NCI-H2227 (cell line): ENCODE data around the gene OMP.

Source experiments
- DNase-seq: peaks from one replicate; lab custom pipeline; 2025; ENCODE audit not compliant: unreplicated experiment; lab: John Stamatoyannopoulos, UW

OMP gene

GRCh38 chr11:77136784-77137420 is 34.3 kb downstream of the OMP start:
- DNase-seq: no peak

DNA sequence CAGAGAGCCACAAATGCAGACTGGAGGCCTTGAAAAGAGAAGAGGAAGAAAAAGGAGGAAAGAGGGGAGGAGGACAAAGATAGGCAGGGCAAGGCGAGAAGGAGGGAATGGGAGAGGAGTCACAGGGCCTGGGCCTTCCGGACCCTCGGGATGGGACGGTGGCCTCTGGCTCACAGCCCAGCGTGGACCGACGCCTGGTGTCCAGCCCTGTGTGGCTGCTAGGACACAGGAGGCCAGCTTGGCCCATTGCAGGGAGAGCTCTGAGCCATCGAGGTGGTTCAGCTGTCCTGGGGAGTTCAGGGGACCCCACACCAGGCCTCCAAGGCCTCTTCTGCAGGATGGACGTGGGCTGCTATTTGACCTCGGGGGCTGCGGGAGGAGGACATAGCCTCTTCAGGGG is 34.8 kb downstream of the OMP start:
- DNase-seq: no peak

DNA sequence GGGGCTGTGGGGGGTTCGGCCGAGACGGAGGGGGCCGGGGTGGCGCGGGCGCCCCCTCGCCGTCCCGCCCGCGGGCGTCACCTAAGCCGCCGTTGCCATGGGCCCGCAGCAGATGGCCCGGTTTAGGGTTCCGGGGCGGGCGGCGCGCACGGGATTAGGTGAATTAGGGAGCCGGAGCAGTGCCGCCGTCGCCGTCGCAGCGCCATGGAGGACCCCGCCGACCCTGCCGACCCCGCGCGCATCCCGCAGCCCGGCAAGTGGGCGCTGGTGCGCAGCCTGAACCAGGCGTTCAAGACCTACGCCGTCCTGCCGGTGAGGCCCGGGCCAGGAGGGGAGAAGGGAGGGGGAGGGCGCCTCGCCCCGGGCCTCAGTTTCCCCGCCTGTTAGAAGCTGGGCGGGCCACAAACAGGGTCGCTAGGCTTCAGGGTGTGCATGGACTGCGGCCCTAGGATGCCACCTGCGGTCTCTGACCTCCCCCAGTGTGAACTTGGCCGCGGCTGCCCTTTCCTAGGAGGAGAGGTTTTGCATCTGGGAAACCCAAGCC is 35.5 kb downstream of the OMP start:
- no peak for DNase-seq

GRCh38 chr11:77139201-77139600 is 36.6 kb downstream of the OMP start:
- no peak for DNase-seq

DNA sequence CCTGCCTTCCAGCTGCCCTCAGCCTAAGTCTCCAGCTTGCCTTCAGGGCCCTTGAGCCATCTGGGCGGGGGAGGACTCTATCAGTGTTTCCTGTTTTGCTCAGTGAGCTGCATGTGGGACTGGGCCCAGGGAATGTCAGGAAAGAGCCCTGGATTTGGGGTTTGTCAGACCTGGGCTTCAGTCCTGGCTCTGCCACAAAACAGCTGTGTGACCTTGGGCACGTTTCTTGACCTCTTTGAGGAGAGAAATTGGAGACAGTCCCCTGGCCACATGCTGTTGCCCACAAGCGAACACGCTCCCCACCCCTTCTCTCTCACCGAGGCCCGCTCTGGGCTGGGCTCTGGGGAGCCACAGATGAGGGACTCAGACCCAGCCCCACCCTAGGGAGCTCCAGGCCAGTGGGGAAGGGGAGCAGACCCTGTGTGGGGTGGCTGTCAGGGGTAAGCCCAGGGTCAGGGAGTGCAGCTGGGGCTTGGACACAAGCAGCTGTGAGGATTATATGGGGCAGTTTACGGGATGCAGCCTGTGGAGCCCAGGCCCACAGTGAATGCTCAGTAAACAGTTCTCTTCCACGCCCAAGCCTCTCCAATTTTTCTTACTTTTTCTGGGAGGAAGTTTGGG is 37.7 kb downstream of the OMP start:
- DNase-seq: no peak

GRCh38 chr11:77141034-77141433 is 38.4 kb downstream of the OMP start:
- DNase-seq: no peak

DNA sequence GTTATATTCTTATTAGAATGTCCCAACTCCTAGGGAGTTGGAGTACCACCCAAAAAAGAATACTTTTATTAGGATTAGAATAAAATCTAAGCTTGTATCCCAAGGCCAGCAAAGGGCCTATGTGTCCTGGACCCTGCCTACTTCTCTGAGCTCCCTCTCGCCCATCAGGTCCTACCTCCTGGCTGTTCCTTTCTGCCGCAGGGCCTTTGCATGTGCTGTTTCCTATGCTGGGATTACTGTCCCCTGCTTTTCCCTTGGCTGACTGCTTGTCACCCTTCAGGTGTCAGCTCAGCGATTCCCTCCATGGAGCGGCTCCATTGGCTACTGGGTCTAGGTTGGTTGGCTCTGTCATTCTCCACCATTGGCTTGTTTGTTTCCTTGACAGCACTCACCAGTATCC is 38.8 kb downstream of the OMP start:
- no peak for DNase-seq

- DNase-seq: no peak
Measured at GRCh38 chr11:77142091-77142975, 39.7 kb downstream of the OMP start.

GRCh38 chr11:77143405-77144020 is 40.9 kb downstream of the OMP start:
- DNase-seq: no peak

DNA sequence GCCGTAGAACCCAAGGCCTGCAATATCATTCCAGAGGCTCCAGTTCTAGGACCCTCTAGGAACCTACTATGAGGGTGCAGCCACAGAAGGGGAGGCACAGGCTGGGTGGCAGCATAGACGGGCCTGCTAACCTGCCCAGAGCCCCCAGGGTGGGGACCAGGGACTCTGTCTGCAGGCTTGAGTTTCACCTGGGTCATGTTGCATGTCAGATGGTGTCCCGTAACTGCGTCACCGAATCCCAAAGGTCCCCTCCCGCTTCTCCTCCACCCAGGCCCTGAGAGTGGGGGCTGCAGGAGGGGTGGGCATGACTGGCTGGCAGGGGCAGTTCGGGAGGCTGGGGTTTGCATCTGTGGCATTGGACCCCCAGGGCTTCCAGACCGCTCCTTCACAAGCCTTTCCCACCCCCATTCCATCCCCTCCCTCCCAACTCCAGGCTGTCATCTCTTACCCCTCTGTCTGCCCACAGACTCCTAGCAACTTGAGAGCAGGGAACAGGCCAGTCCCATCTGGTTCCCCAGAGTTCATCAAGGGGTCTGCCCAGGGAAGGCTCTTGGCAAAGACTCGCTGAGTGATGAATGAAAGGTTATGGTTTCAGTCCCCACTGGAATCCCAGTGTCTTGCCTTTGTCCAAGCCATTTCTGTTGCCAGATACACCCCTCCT is 41.7 kb downstream of the OMP start:
- no peak for DNase-seq

DNA sequence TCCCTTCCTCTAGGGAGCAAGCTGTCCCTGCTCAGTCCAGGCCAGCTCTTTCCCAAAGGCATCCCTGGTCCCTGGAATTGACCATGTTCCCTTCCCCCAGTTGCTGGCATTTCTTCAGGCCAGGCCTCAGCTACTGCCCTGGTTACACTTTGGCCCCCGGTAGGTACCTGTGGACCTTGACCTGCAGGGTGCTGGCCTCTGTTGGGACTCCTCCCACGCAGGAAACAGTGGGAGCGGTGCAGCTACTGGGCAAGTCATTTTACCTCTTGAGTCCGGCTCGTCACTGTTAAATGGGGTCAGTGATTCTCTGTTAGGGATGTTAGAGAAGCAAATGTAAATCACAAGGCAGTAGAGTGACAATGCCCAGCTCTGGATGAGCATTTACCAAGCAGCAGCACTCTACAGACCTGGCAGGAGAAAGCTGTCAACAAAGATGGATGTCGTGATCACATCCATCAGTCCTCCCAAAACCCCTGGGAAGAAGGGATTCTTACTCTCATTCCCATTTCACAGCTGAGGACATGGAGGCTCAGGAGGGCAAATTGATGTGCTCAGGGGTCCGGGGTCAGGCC is 42.3 kb downstream of the OMP start:
- no peak for DNase-seq

DNA sequence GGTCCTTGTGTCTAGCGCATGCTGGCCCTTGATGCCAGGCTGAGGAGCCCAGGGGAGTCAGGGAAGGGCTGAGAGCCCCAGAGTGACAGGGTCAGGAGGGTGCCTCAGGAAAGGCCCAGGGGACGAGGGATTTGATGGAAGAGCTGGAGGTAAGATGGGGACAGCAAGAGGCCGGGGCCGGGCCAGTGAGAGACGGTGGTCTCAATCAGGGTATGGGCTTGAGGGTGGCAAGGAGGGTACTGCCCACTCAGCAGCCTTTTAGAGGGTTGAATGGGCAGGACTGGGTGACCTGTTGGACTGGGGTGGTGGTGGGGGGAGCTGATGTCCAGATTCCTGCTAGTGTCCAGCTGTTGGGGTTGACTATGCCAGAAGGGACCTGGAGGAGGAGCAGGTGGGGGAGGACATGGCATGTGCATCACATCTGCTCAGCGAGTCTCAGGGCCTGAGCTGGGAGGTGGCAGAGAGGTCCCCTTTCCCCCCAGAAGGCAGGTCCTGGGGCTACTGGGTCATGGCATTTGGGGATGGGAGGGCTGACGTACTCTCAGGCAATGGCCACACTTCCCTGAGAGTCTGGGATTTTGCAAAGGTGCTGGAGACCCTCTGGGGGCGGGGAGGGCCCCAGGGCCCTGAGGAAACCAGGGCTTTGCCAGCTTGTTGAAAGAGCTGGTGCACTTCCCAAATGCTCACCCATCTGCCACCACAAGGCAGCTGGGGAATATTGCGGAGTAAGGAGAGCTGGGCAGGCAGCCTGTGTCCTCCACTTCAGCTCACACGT is 43.8 kb downstream of the OMP start:
- DNase-seq: no peak

DNA sequence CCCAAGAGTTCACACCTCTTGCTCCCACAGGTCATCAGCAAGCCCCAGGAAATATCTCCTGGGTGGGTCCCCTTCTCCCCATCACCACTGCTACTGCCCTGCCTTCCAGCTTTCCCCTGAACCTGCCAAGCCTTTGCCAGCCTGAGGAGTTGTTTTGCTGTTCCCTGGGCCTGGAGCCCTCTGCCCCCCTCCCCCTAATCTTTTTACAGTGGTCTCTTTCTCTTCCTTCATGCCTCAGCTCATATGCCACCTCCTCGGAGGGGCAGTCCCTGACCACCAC is 44.3 kb downstream of the OMP start:
- no peak for DNase-seq

DNA sequence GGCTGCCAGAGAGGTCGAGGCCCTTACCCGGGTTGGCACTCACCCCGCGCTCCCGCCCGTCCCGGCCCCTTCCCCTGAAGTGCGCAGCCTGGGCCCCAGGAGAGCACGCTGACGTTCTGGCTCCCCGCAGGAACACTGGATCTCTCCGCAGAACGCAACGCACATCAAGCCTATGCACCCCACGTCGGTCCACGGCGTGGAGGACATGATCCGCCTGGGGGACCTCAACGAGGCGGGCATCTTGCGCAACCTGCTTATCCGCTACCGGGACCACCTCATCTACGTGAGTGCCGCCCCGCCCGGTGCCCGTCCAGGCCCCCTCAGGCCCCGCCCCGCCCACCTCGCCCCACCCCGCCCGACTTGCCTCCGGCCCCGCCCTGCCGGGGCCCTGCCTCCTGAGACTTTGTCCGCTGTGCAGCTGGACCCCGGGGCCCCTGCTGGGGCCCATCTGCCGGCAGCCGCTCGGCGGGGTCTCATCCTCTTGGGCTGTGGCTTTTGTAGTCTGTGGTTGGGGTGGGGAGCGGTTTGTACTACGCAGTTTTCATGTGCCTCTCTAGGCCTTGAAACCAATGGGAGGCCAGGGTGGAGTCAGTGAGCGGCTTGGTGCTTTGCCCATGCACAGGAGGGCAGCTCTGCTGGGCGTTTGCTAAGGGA is 45.2 kb downstream of the OMP start:
- DNase-seq: peak; percentile 24

- DNase-seq: no peak
Measured at GRCh38 chr11:77148963-77149715, 46.5 kb downstream of the OMP start.

DNA sequence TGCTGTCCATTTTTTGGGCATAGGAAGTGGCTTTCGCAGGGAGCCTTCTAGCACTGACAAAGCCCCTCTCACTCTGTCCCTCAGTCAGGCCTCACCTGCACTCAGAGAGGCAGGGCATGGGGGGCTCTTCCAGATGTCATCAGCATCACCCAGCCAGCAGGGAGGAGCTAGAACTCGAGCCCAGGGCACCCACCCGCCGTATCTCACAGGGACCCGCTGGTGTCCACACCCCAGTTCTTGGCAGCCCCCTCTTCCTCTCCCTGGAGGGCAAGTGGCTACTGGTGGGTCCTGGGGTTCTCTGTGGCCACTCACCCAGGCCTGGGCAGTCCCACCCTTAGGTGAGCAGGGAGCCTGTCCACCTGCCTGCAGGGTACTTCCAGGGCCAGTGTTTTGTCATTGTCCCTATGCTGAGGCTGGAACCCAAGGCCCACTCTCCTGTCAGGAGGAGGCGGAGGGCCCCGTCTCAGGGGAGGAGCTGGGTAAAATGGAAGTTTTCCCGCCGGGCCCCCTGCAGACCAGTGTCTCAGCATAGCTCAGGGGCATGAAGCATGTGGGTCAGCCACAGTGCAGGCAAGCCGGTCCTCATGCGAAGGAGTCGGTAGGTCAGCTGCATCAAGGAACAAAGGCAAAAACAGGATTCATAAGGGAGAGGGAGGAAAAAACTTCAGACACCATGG is 47.2 kb downstream of the OMP start:
- DNase-seq: no peak

GRCh38 chr11:77150836-77151235 is 48.2 kb downstream of the OMP start:
- DNase-seq: no peak

GRCh38 chr11:77151804-77152509 is 49.3 kb downstream of the OMP start:
- DNase-seq: no peak
